ENCODE results near the gene SRP68.

Gene SRP68

GRCh38 chr17:76104140-76104895 lies 32.0 kb upstream of the SRP68 start:
- H3K4me1 ChIP-seq (ENCODE audit: insufficient read depth, low read length, poor library complexity, severe bottlenecking) = peaks cover 15% of the 10 kb centered on the region
- H3K79me2 ChIP-seq (ENCODE audit: insufficient read depth, low read length) = peaks cover 29% of the 10 kb centered on the region
- peak overlapping the region; percentile 42 for H2AFZ ChIP-seq (ENCODE audit: low read length)
- H3K4me2 ChIP-seq (ENCODE audit: low read depth, low read length, poor library complexity, severe bottlenecking) = peak overlapping the region; percentile 92
- TF ChIP-seq EZH2phosphoT487 (IDR thresholded peaks at IDR 0.05; ENCODE audit: borderline replicate concordance) = no peak
- TF ChIP-seq CTCF (conservative IDR thresholded peaks at IDR 0.05; ENCODE audit: low read length) = no peak
- no peaks in the 10 kb centered on the region for H3F3A ChIP-seq (ENCODE audit: low read depth)
- no peaks in the 10 kb centered on the region for H3K9me2 ChIP-seq (replicated peaks; ENCODE audit: low read depth, low read length)
- peaks cover 8% of the 10 kb centered on the region; the same call in 1 of the 2 replicates for H3K36me3 ChIP-seq (ENCODE audit: insufficient read depth, low read length)
- H4K20me1 ChIP-seq (ENCODE audit: insufficient read depth, low read length, poor library complexity, severe bottlenecking) = no peaks in the 10 kb centered on the region
- no peaks in the 10 kb centered on the region for H3K27me3 ChIP-seq (ENCODE audit: insufficient read depth, low read length, poor library complexity, severe bottlenecking)
- peak overlapping the region; percentile 85 for H3K4me3 ChIP-seq (ENCODE audit: low read length, poor library complexity, severe bottlenecking)
- peak overlapping the region; percentile 88 for H3K9ac ChIP-seq (ENCODE audit: low read depth, low read length, poor library complexity, severe bottlenecking)
- no peaks in the 10 kb centered on the region for H3K9me3 ChIP-seq (ENCODE audit: insufficient read depth, low read depth, low read length)

GRCh38 chr17:76103274-76104139 lies 31.2 kb upstream of the SRP68 start, which contains the start of gene EXOC7:
EXOC7 (minus strand) TSS chr17:76103787; CDS start chr17:76103692, 95 bp downstream.
- H3K36me3 ChIP-seq (ENCODE audit: insufficient read depth, low read length) = peaks cover 10% of the 10 kb centered on the region; the same call in 1 of the 2 replicates
- peaks cover 15% of the 10 kb centered on the region for H3K4me1 ChIP-seq (ENCODE audit: insufficient read depth, low read length, poor library complexity, severe bottlenecking)
- H3F3A ChIP-seq (ENCODE audit: low read depth) = no peaks in the 10 kb centered on the region
- no peaks in the 10 kb centered on the region for H4K20me1 ChIP-seq (ENCODE audit: insufficient read depth, low read length, poor library complexity, severe bottlenecking)
- peak within 1 kb of the TSS; percentile 88 for H3K9ac ChIP-seq (ENCODE audit: low read depth, low read length, poor library complexity, severe bottlenecking)
- H3K27me3 ChIP-seq (ENCODE audit: insufficient read depth, low read length, poor library complexity, severe bottlenecking) = no peaks in the 10 kb centered on the region
- H2AFZ ChIP-seq (ENCODE audit: low read length) = peak within 1 kb of the TSS; percentile 68
- TF ChIP-seq CTCF (conservative IDR thresholded peaks at IDR 0.05; ENCODE audit: low read length) (no peak), EZH2phosphoT487 (IDR thresholded peaks at IDR 0.05; ENCODE audit: borderline replicate concordance) (no peak)
- no peaks in the 10 kb centered on the region for H3K9me3 ChIP-seq (ENCODE audit: insufficient read depth, low read depth, low read length)
- peaks cover 29% of the 10 kb centered on the region for H3K79me2 ChIP-seq (ENCODE audit: insufficient read depth, low read length)
- peak within 1 kb of the TSS; percentile 92 for H3K4me2 ChIP-seq (ENCODE audit: low read depth, low read length, poor library complexity, severe bottlenecking)
- no peaks in the 10 kb centered on the region for H3K9me2 ChIP-seq (replicated peaks; ENCODE audit: low read depth, low read length)
- H3K4me3 ChIP-seq (ENCODE audit: low read length, poor library complexity, severe bottlenecking) = peak within 1 kb of the TSS; percentile 85

- no peaks in the 10 kb centered on the region for H3K9me2 ChIP-seq (replicated peaks; ENCODE audit: low read depth, low read length)
- TF ChIP-seq EZH2phosphoT487 (IDR thresholded peaks at IDR 0.05; ENCODE audit: borderline replicate concordance) (no peak), CTCF (conservative IDR thresholded peaks at IDR 0.05; ENCODE audit: low read length) (no peak)
- peaks cover 10% of the 10 kb centered on the region; the same call in 1 of the 2 replicates for H3K36me3 ChIP-seq (ENCODE audit: insufficient read depth, low read length)
- H3F3A ChIP-seq (ENCODE audit: low read depth) = no peaks in the 10 kb centered on the region
- H3K4me2 ChIP-seq (ENCODE audit: low read depth, low read length, poor library complexity, severe bottlenecking) = peak overlapping the region; percentile 92
- H3K9ac ChIP-seq (ENCODE audit: low read depth, low read length, poor library complexity, severe bottlenecking) = peak overlapping the region; percentile 88
- peaks cover 29% of the 10 kb centered on the region for H3K79me2 ChIP-seq (ENCODE audit: insufficient read depth, low read length)
- no peaks in the 10 kb centered on the region for H3K9me3 ChIP-seq (ENCODE audit: insufficient read depth, low read depth, low read length)
- H2AFZ ChIP-seq (ENCODE audit: low read length) = peak overlapping the region; percentile 68
- H4K20me1 ChIP-seq (ENCODE audit: insufficient read depth, low read length, poor library complexity, severe bottlenecking) = no peaks in the 10 kb centered on the region
- H3K27me3 ChIP-seq (ENCODE audit: insufficient read depth, low read length, poor library complexity, severe bottlenecking) = no peaks in the 10 kb centered on the region
- H3K4me1 ChIP-seq (ENCODE audit: insufficient read depth, low read length, poor library complexity, severe bottlenecking) = peaks cover 15% of the 10 kb centered on the region
- H3K4me3 ChIP-seq (ENCODE audit: low read length, poor library complexity, severe bottlenecking) = peak overlapping the region; percentile 85
Measured at GRCh38 chr17:76102944-76103273, 30.6 kb upstream of the SRP68 start.
